Measurements from ENCODE around the gene TLX1.

Gene TLX1

DNA sequence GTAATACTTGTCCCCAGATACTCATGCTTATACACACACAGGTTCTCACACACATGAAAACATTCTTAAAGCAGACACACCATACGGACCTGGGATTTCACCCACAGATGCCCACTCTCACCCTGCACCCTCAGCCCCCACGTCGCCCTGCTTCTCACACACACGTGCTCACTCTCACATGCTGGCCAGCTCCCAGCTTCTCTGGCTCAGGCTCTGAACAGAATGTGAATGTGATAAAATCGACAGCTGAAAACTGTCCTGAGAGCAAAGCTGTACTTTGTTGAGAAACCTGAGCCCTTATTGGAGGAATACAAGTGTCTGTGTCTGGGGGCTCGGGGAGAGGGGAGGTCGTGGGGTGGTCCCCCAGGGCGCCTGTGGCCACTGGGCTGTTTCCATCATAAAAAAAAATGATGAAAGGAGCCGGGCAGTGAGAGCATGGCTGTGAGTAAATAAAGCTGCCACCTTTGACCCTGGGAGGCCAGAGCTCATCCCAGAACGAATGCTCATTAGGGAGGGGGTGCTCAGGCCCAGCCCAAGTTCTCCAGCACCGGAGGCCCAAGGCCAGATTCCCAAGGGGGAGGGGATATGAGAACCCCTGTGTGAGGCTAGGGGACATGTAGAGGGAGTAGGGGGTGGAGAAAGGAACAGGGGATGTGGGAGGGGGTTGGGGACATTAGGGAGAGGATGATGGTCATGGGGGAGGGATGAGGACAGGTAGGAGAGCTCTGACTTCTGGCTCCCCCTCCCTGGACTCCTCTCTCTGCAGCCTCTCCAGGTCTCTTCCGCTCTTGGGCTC lies 18.1 kb upstream of the TLX1 start:
- no peak for DNase-seq

DNA sequence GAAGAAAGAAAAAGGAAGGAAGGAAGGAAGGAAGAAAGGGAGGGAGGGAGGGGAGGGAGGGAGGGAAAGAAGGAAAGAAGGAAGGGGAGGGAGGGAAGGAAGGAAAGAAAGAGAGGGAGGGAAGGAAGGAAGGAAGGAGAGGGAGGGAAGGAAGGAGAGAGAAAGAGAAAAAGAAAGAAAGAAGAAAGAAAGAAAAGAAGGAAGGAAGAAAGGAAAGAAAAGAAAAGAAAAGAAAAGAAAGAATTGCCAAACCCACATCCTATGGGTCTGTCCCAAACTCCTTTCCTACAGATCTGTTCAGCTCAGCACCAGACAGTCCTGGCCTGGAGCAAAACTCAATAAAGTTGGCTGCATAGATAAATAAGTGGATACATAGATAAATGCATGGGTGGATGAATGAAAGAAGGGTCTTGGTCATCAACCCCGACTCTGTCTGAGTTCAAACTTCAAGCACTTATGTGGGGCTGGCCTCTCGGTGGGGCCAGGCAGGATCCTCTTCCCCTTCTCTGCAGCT lies 17.2 kb upstream of the TLX1 start:
- DNase-seq, result no peak

DNA sequence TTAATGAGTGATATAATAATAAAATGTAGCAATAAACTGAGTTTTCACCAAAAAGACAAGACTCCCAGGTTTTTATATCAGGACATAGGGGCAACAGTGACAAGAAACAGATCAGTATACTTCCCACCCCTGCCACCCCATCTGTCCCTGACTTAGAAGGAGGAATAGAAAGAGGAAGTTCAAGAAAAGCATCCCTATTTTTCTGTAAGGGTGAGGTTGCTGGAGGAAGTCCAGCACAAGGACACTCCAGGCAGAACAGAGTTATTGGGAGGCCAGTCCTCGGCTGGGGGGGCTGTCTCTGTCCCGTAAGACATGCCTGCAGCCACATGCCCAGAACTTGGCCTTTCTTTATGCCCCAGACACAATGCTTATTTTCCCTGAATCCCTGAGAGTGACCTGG lies 16.5 kb upstream of the TLX1 start:
- no peak for DNase-seq

DNA sequence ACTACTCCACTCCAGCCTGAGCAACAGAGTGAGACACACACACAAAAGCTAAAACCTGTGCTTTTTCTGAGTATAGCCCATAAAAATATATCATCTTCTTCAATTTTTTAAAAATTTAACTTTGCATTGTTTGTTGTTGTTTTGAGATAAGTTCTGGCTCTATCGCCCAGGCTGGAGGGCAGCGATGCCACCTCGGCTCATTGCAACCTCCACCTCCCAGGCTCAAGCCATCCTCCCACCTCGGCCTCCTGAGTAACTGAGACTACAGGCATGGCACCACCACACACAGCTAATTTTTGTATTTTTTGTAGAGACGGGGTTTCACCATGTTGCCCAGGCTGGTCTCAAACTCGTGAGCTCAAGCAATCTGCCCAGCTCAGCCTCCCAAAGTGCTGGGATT lies 14.3 kb upstream of the TLX1 start:
- no peak for DNase-seq

DNA sequence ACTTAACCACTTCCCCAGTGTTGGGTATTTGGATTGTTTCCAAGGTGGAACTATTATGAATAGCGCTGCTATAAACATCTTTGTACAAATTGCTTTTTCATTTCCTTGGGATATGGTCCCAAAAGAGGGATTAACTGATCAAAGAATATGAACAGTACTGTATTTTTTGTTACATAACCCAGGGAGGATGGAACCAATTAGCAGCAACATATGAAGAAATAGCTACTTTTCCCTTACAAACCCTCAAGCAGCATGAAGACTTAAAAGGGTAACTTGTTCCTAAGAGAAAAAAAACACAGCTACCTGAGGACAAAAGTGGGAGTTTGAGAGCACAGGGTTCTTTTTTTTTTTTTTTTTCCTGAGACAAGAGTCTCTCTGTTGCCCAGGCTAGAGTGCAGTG lies 13.1 kb upstream of the TLX1 start:
- DNase-seq, result no peak

DNA sequence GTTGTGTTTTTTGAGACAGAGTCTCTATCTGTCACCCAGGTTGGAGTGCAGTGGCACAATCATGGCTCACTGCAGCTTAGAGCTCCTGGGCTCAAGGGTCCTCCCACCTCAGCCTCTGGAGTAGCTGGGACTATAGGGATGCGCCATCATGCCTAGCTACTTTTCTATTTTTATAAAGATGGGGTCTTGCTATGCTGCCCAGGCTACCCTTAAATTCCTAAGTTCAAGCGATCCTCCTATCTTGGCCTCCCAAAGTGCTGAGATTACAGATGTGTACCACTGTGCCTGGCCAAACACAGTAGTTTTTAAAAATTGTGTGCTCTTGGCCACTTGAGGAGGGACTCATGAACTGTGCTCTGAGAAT lies 10.6 kb upstream of the TLX1 start:
- no peak for DNase-seq

DNA sequence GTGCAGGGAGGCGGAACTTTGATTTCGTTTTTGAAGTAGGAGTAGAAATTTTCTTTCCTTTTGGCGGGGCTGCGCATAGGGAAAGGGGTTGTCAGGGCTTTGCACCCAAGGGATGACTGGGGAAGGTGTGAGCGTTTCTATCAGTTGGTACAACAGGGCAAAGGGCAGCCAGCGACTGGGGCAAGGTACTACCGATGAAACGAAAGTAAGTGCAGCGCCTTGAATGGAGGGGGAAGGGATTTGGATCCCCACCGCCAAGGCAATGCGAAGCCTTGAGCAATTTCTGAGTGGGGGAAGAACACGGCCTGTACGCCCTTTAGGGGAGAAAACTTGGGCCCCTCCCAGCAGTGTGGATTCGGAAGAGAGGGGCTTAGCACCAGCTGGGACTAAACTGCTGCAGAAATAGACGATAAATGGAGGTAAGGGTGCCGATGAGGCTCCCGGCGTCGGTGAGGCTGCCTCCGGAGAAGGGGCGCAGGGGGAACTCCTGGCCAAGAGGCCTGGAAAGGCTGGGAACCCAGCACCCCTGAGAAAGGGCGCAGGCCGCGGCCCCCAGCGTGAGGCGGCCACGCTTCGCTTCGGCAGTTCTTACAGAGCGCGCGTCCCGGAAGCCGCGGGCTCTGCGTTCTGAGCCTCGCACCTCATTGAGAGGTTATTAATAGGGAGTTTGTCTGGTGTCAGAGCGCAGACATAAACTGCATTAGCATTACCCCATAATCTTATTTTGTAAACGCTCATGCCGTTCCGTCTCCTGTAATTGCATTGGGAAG lies 10.0 kb upstream of the TLX1 start:
- DNase-seq, result no peak

DNA sequence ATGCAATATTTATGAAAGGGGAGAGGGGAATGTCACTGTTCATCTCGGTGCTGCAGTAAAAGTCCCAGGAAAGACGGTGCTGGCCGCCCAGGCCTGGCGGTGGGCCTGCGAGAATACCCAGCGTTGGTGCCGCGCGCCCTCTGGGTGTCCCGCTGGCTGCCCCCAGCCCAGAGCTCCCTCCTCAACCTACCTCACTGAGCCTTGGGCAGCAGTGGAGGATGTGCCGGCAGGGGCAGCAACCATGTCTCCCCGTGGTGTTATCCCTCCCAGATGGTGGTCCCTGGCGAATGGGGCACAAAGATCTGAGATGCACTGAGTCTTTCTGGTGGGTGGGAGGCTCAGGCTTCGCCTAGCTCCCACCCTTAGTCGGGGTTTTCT lies 9.5 kb upstream of the TLX1 start:
- DNase-seq, result no peak

DNA sequence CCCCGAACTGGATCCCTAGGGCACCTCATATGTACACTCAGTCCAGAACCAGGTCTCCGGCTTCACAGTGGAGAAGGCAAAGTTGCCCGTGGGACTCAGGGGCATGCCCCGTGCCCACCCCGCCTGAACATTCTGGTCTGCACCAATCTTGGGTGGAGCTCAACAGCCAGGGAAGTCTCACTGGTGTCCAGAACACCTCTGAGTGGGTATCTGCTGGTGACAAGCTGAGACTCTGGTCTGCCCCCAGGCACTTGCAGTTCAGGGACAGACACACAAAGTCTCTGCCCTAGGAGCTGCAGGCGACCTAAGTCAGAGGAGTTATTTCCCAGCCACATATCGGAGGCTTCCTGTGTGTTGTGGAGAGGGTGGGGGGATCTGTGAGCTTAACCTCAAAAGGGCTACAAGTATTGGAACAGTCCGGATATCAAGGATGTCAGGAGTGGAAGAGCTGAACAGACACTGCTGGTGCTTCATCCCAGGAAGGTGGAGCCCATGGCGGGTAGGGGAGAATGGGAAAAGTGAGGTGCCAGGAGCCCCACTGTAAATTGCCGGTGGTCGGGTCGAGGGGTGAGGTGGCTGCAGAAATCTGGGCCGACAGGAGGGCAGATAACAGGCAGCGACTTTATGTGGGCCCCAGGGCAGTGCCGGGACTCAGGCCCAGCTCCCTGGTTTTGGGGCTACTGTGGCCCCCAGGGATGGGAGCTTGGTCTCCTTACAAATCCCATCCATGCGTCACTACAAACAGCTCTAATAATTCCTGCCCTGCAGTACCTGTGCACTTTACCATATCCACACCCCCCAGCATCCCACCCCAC lies 8.6 kb upstream of the TLX1 start:
- no peak for DNase-seq

DNA sequence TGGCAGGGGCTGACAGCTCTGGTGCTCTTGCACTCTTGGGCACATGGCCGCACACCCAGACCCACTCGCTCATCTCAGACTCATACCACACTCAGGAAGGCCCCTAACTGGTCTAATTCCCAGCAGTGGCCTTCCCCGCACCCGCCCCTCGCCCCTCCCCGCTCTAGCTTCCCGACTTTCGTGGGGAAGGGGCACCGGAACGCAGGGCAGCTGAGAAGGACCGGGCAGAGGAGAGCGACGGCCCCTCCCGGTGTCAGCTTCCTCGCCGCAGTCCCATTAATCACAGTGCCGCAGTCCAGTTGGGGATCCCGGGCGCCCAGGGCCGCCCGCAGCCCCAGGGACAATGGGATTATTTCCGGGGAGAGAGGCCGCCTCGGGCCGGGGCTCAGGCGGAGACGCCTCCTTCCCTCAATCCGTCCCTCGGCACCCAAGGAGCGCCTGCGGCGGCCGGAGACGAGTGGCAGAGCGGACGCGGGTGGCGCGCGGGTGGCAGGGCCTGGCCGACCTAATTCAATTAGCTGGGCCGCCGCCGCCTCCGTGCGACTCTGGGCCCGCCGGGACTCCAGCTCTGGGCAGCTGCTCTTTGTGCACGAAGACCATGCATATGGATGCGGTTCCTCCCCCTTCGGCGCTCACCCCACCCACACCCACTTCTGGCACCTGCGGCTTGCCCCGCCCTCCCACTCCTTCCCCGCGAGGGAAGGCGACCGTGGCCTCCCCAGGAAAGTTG lies 7.8 kb upstream of the TLX1 start:
- DNase-seq, result no peak

DNA sequence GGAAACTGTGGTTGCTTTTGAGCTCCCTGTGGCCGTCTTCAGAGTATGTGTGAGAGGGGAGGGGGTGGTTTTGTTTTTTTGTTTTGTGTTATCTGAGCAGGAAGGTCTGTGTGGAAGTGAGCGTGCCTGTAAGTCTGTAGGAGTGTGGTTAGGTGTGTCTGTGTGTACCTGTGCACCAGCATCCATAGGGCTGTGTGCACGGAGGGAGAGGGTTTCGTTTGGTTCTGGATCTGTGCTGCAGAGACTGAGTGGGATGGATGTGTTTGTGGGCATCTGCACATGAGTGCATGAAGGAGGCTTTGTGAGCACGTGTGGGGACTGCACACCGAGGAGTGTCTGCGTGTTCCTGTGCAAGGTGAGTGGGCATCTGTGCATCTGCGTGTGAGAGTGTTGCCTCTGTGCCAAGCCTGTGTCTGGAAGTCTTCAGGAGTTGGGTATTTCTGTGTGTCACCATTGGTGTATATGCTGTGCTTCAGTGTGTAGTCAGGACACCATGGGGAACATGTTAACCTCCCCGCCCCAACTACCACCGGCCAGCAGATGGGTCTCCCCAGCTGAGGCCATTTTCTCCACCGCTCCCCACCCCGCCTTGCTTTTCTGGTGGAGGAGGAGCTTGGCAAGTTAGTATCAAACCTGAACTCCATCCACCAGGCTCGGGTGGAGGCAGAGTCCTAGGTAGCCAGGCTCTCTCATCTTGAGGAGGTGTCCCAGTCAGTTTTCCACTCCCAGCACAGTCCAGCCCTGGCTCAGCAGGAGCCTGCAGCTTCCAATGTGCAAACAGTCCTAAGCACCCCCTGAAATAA lies 7.1 kb upstream of the TLX1 start:
- DNase-seq, result no peak

DNA sequence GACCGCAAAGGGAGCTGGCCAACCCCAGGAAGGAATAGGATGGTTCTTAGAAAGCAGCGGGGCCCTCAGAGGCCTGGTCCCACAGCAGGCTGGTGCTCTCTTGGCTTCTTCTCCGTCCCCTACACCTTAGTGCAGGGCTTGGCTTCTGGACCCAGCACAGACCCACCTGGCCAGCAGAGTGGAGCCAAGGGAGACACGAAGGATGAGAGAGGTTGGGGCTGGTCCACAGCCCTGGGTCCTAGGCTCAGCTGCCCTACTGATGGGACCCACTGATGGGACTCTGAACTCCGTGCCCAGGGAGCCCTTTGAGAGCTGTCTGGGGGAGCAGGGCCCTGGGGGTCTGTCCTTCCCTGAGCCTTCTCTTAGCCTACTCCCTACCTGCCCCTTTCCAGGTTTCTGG lies 6.2 kb upstream of the TLX1 start:
- DNase-seq, result no peak

DNA sequence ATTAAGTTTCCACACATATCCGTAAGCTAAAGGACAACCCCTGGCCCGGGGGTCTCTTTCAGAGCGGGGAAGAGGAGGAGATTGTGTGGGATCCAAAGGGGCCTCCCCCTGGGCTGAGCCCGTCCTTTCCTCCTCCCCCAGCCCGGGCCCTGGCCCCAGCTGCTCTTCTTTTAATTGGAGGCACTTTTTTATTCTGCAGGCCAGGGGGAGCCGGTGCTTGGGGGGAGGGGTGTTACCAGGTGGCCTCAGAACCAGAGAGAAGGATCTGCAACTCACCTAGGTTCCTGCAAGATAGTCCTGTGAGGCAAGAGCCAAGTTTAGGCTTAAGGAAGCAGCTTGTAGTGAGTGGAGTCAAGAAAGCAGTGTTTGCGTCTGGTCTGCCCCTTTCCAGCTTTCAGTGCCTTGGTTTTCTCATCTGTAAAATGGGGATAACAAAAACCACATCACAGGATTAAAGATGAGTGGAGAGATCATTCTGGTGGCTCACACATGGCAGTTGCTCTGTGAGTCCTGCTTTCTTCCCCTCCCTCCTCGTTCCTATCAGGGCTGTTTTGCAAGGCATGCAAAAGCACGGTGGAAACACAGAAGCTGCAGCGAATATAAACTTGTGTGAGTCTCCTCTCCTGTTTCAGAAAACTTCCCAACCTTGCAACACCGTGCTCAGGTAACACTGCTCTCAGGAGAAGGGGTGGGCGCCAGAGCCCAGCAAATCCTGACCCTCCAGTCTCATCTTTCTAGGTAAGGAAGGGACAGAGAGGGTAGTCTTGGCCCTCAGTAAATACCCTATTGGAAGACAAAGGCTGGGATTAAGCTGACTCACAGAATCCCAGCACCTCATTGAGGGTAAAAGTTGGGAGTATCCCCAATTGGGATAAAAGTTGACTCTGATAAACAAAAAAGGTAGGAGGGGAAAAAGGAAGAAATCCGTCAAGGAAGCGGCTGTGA lies 4.1 kb upstream of the TLX1 start:
- no peak for DNase-seq

DNA sequence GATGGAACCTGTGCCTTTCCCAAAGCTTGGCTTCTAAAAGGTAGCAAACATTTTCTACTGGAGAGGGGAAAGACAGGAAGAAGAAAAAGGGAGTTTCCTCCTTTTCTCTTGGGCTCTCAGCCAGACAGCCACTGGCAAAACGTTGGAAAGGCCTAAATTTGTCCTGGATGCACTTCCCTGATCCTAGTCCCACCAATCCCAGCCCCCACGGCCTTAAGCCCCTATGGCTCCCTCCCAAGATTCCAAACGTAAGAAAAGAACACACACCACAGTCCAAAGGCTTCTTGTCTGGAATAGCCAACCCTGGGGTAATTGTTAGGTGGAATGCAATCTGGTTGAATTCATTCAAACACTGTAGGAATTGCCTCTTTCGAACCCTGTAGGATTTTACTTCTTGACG lies 959 bp upstream of the TLX1 start:
- no peak for DNase-seq

DNA sequence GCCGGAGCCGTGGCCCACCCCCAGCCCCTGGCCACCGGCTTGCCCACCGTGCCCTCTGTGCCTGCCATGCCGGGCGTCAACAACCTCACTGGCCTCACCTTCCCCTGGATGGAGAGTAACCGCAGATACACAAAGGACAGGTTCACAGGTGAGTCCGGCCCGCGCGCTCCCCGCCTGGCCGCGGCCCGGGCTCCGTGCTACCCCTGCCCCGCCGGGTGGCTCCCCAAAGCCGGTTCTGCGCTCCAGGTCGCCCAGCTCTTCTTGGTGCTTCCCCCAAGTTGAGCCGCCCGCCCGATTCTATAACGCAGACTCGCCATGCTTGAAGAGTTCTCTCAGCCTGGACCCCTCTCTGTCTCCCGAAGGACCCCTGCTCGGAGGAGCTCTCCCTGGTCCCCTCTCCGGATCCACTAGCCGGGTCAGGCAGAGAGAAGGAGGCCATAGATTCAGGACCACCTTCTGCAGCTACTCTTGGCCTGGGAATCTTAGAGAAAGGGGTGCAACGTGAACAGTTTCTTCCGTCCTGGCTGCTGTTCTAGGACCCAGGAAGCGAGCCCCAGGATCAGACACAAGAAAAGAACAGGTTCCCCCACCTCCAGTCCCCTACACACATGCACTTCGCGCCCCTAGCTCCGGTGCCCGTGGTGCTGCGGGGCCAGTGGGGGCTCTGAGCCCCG lies 999 bp downstream of the TLX1 start:
- DNase-seq, result no peak

DNA sequence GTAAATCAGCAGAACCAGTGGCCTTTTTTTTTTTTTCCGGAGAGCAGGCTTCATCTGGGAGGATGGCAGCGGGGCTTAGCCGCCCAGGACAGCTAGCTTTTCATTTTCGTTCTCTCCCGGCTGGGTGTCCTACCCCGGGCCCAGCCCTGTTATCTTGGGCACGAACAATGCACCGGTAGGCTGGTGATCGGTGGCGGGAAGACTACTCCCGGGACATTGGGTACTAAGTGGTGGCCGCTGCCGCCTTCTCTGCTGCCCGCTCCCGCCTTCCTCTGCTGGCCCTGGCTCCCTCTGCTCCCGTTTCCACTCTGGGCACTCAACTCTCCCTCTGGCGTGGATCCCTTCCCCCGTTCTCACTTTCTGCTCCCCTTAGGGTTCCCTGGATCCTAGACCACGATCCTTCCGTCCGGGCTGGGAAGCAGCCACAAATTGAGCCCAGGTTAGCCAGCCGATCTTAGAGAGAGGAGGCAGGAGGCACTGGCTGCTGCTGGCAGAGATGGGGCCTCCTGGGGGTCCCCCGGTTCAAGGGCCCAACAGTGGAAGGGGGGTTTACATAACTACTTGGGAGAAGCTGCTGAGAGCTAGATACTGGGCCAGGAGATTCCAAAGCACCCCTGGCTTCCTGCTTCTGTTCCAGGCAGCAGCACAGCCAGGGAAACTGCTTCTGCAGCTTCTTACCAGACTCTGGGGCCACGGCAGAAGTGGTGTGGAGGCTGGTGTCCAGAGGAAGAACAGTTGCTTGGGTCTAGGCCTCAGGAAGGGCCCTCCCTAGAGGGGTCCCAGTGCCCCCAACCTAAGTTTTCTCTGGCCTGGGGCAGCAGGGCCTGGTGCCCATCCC lies 1.8 kb downstream of the TLX1 start:
- DNase-seq, result no peak

DNA sequence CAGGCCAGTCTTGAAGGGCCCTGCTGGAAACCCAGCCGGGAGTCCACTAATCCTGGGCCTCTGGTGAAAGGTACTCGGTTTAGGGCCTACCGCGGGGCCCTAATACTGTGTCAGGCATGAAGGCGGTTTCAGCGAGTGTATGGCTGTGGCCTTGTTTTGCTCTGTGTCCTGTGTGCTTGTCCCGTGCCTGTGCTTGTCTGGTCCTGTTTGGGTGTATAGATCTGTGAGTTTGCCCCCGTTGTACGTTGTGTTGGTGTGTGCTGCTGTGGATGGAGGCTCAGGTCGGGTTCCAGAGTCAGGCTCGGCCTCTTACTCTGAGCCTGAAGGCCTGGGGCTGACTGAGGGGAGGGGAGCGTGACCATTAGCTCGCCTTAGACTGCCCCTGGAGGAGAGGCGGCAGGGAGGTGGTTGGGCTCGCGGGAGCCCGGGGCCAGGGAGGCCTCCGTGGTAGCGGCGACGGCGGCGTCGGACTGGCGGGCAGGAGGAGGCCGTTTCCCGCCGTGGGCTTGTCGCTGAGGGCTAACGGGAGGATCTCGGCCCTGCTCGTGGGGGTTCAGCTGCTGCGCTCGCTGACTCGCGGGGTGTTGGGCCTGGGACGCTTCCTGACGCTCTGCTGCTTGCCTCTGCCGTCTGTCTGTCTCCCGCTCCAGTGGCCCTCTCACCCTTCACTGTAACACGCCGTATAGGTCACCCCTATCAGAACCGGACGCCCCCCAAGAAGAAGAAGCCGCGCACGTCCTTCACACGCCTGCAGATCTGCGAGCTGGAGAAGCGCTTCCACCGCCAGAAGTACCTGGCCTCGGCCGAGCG lies 2.6 kb downstream of the TLX1 start:
- no peak for DNase-seq
